ENCODE measurements around the gene VPS8. TPM values are rescaled to one million over a fixed set of nuclear protein-coding genes. Genes with fewer than 3 reads are reported as not detected.

The VPS8 gene
- total RNA-seq, 1 experiment from 2014 or later, result 37.6 TPM

- ChIA-PET POLR2A (no interaction called here), RAD21 (ENCODE audit: low non-redundant PET in 1 of 2, low total read pairs in 2 of 2, uncharacterized antibody in 2 of 2, unreplicated experiment in 2 of 2) (no interaction called here)
- no peak for DNase-seq (ENCODE audit: low read depth, low spot score)
Measured at GRCh38 chr3:184791171-184791570, 20.8 kb upstream of the VPS8 start.

More at GRCh38 chr3:184791171-184791570, 20.8 kb upstream of the VPS8 start:
- CTCF ChIA-PET, result interaction anchor here (3.0 kb wide), 1 partner anchor 230 kb away, joined by 13 read pairs; the partner anchor contains the start of gene EPHB3
- Histone ChIP-seq H3K79me2 (ENCODE audit: insufficient read depth, low read length) (no peaks in the 10 kb centered on the region), H3K4me1 (ENCODE audit: control insufficient read depth in 1 of 2, insufficient read depth in 2 of 2, low read length in 2 of 2) (peaks cover 7 to 9% of the 10 kb centered on the region in 2 experiments), H3K36me3 (ENCODE audit: control insufficient read depth in 1 of 2, insufficient read depth in 2 of 2, low read length in 2 of 2) (no peaks in the 10 kb centered on the region), H3K9me2 (ENCODE audit: insufficient read depth) (no peaks in the 10 kb centered on the region), H3K4me3 (replicated peaks in 1 of 2; ENCODE audit: low read depth in 1 of 2, low read length in 2 of 2) (no peak overlapping the region), H3K9me3 (ENCODE audit: control insufficient read depth in 1 of 2, insufficient read depth in 1 of 2, low read depth in 1 of 2, low read length in 2 of 2) (no peaks in the 10 kb centered on the region), H3K4me2 (ENCODE audit: low read length) (no peak overlapping the region), H3K27me3 (ENCODE audit: insufficient read depth, low read length) (no peaks in the 10 kb centered on the region), H3K9ac (ENCODE audit: low read length) (no peak overlapping the region), H3K27ac (ENCODE audit: low read depth, low read length) (no peak overlapping the region), H4K20me1 (ENCODE audit: insufficient read depth) (no peaks in the 10 kb centered on the region), H2AFZ (ENCODE audit: low read depth, low read length, poor library complexity, severe bottlenecking) (no peak overlapping the region)
- no peak for ATAC-seq
- intact Hi-C loops (cut with micrococcal nuclease), result no loop called here
- no TSS peak for BruUV-seq (replicated peaks)
- TF ChIP-seq, protein P1, sequence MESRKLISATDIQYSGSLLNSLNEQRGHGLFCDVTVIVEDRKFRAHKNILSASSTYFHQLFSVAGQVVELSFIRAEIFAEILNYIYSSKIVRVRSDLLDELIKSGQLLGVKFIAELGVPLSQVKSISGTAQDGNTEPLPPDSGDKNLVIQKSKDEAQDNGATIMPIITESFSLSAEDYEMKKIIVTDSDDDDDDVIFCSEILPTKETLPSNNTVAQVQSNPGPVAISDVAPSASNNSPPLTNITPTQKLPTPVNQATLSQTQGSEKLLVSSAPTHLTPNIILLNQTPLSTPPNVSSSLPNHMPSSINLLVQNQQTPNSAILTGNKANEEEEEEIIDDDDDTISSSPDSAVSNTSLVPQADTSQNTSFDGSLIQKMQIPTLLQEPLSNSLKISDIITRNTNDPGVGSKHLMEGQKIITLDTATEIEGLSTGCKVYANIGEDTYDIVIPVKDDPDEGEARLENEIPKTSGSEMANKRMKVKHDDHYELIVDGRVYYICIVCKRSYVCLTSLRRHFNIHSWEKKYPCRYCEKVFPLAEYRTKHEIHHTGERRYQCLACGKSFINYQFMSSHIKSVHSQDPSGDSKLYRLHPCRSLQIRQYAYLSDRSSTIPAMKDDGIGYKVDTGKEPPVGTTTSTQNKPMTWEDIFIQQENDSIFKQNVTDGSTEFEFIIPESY (IDR thresholded peaks at IDR 0.05; ENCODE audit: extremely low read depth, insufficient replicate concordance, low read length), result no peak
- TF ChIP-seq ELF1 (IDR thresholded peaks at IDR 0.05; ENCODE audit: borderline replicate concordance, low read depth) (no peak), EZH2phosphoT487 (IDR thresholded peaks at IDR 0.05; ENCODE audit: borderline replicate concordance) (no peak), JUND (IDR thresholded peaks at IDR 0.05) (no peak), SIN3A (IDR thresholded peaks at IDR 0.05; ENCODE audit: low read depth) (no peak), TCF7L2 (IDR thresholded peaks at IDR 0.05; ENCODE audit: borderline replicate concordance, extremely low read depth, insufficient read depth, insufficient read length) (no peak), POLR2AphosphoS5 (IDR thresholded peaks at IDR 0.05; ENCODE audit: low read depth, low read length) (no peak), ZFX (IDR thresholded peaks at IDR 0.05) (no peak), ZNF274 (IDR thresholded peaks at IDR 0.05; ENCODE audit: low read depth, low read length) (no peak), EZH2 (IDR thresholded peaks at IDR 0.05) (no peak)
- TF ChIP-seq, protein P2, sequence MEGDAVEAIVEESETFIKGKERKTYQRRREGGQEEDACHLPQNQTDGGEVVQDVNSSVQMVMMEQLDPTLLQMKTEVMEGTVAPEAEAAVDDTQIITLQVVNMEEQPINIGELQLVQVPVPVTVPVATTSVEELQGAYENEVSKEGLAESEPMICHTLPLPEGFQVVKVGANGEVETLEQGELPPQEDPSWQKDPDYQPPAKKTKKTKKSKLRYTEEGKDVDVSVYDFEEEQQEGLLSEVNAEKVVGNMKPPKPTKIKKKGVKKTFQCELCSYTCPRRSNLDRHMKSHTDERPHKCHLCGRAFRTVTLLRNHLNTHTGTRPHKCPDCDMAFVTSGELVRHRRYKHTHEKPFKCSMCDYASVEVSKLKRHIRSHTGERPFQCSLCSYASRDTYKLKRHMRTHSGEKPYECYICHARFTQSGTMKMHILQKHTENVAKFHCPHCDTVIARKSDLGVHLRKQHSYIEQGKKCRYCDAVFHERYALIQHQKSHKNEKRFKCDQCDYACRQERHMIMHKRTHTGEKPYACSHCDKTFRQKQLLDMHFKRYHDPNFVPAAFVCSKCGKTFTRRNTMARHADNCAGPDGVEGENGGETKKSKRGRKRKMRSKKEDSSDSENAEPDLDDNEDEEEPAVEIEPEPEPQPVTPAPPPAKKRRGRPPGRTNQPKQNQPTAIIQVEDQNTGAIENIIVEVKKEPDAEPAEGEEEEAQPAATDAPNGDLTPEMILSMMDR (IDR thresholded peaks at IDR 0.05 in 2 of 3, conservative IDR thresholded peaks at IDR 0.05 in 1 of 3; ENCODE audit: borderline replicate concordance in 1 of 3, insufficient read depth in 1 of 3, low read depth in 2 of 3, low read length in 2 of 3), result no peak

All from HCT116 (cell line).